ENCODE results near the gene C1orf87.

C1orf87 gene

GRCh38 chr1:60108196-60108595 lies 34.6 kb upstream of the C1orf87 start:
- H3K4me3 ChIP-seq (ENCODE audit: low read length), result no peak overlapping the region
- DNase-seq (ENCODE audit: low read depth), result no peak
- TF ChIP-seq CTCF (IDR thresholded peaks at IDR 0.05; ENCODE audit: insufficient read depth, low read depth, low read length, missing control alignments), result no peak

GRCh38 chr1:60103186-60103585 lies 29.6 kb upstream of the C1orf87 start:
- no peak overlapping the region for H3K4me3 ChIP-seq (ENCODE audit: low read length)
- no peak for TF ChIP-seq CTCF (IDR thresholded peaks at IDR 0.05; ENCODE audit: insufficient read depth, low read depth, low read length, missing control alignments)
- DNase-seq (ENCODE audit: low read depth), result no peak

GRCh38 chr1:60102267-60103061 lies 28.9 kb upstream of the C1orf87 start:
- TF ChIP-seq CTCF (IDR thresholded peaks at IDR 0.05; ENCODE audit: insufficient read depth, low read depth, low read length, missing control alignments), result no peak
- DNase-seq (ENCODE audit: low read depth), result no peak
- no peak overlapping the region for H3K4me3 ChIP-seq (ENCODE audit: low read length)

- no peak for TF ChIP-seq CTCF (IDR thresholded peaks at IDR 0.05; ENCODE audit: insufficient read depth, low read depth, low read length, missing control alignments)
- no peak overlapping the region for H3K4me3 ChIP-seq (ENCODE audit: low read length)
- DNase-seq (ENCODE audit: low read depth), result no peak
These were observed 27.9 kb upstream of the C1orf87 start for GRCh38 chr1:60101516-60101915.

- no peak for DNase-seq (ENCODE audit: low read depth)
- TF ChIP-seq CTCF (IDR thresholded peaks at IDR 0.05; ENCODE audit: insufficient read depth, low read depth, low read length, missing control alignments), result no peak
- no peak overlapping the region for H3K4me3 ChIP-seq (ENCODE audit: low read length)
These were observed 17.7 kb upstream of the C1orf87 start for GRCh38 chr1:60091195-60091715.

- H3K4me3 ChIP-seq (ENCODE audit: low read length), result no peak overlapping the region
- TF ChIP-seq CTCF (IDR thresholded peaks at IDR 0.05; ENCODE audit: insufficient read depth, low read depth, low read length, missing control alignments), result no peak
- DNase-seq (ENCODE audit: low read depth), result no peak
These were observed 17.1 kb upstream of the C1orf87 start for GRCh38 chr1:60090655-60091054.
